Astrocyte (in vitro differentiated cells and primary cell): Measurements from ENCODE around the gene GLP1R. TPM values are rescaled to one million over a fixed set of nuclear protein-coding genes. Genes with fewer than 3 reads are reported as not detected.

Experiments used
- DNase-seq: peaks from one replicate; pipeline ENCODE4 v3.0.0-alpha.2; 2010; ENCODE audit warnings: low read depth
- FAIRE-seq: peaks from 2 replicates; lab custom pipeline; 2011; peaks lifted over from hg19 to GRCh38; lab: Jason Lieb, UNC
- H2AFZ ChIP-seq: 2 replicates; pipeline ENCODE4 v1.6.0; 2012; ENCODE audit warnings: low read depth, low read length, inconsistent platforms
- H3K27ac ChIP-seq: 2 replicates; pipeline ENCODE4 v1.5.1; 2011; ENCODE audit warnings: low read depth, low read length, inconsistent platforms
- H3K27me3 ChIP-seq: 2 replicates; pipeline ENCODE4 v1.6.0; 2011; ENCODE audit warnings: low read length, inconsistent platforms; ENCODE audit not compliant: insufficient read depth
- H3K36me3 ChIP-seq: 2 replicates; pipeline ENCODE4 v1.5.1; 2011; ENCODE audit warnings: low read length, inconsistent platforms; ENCODE audit not compliant: insufficient read depth
- H3K4me1 ChIP-seq: 2 replicates; pipeline ENCODE4 v1.5.1; 2011; ENCODE audit warnings: low read length, inconsistent platforms; ENCODE audit not compliant: insufficient read depth
- H3K4me2 ChIP-seq: 2 replicates; pipeline ENCODE4 v1.6.0; 2012; ENCODE audit warnings: low read length, inconsistent platforms
- H3K4me3 ChIP-seq: 2 replicates; pipeline ENCODE4 v1.5.1; 2011; ENCODE audit warnings: low read depth, mild to moderate bottlenecking, low read length, inconsistent platforms; ENCODE audit not compliant: insufficient read depth
- H3K79me2 ChIP-seq: 2 replicates; pipeline ENCODE4 v1.6.0; 2012; ENCODE audit warnings: mild to moderate bottlenecking, low read length, inconsistent platforms; ENCODE audit not compliant: insufficient read depth
- H3K9ac ChIP-seq: 2 replicates; pipeline ENCODE4 v1.6.0; 2012; ENCODE audit warnings: mild to moderate bottlenecking, low read length, inconsistent platforms
- H3K9me3 ChIP-seq: 2 replicates; pipeline ENCODE4 v1.5.1; 2012; ENCODE audit warnings: low read depth, mild to moderate bottlenecking, low read length, inconsistent platforms; ENCODE audit not compliant: insufficient read depth
- H4K20me1 ChIP-seq: 2 replicates; pipeline ENCODE4 v1.6.0; 2012; ENCODE audit warnings: low read length, inconsistent platforms; ENCODE audit not compliant: insufficient read depth
- H3K27ac Mint-ChIP-seq: one replicate; pipeline ENCODE4 v1.8.0; 2021; ENCODE audit warnings: mild to moderate bottlenecking, mixed read lengths; ENCODE audit not compliant: unreplicated experiment
- H3K27me3 Mint-ChIP-seq: one replicate; pipeline ENCODE4 v1.8.0; 2021; ENCODE audit warnings: low read depth, mixed read lengths; ENCODE audit not compliant: unreplicated experiment
- H3K36me3 Mint-ChIP-seq: one replicate; pipeline ENCODE4 v1.8.0; 2021; ENCODE audit warnings: low read depth, mixed read lengths; ENCODE audit not compliant: unreplicated experiment
- H3K4me1 Mint-ChIP-seq: one replicate; pipeline ENCODE4 v1.8.0; 2021; ENCODE audit warnings: low read depth, mixed read lengths; ENCODE audit not compliant: unreplicated experiment
- H3K4me3 Mint-ChIP-seq: one replicate; pipeline ENCODE4 v1.8.0; 2021; ENCODE audit warnings: mild to moderate bottlenecking, moderate library complexity, mixed read lengths; ENCODE audit not compliant: unreplicated experiment
- H3K9me3 Mint-ChIP-seq: one replicate; pipeline ENCODE4 v1.8.0; 2021; ENCODE audit warnings: mild to moderate bottlenecking, mixed read lengths; ENCODE audit not compliant: unreplicated experiment
- CTCF ChIP-seq: IDR thresholded peaks from 2 replicates; pipeline ENCODE4 v1.5.1; 2011; ENCODE audit warnings: low read depth, mild to moderate bottlenecking, inconsistent platforms, low read length, moderate library complexity; ENCODE audit not compliant: insufficient read depth
- EZH2 ChIP-seq: IDR thresholded peaks from 2 replicates; pipeline ENCODE4 v1.6.1; 2012; ENCODE audit warnings: mild to moderate bottlenecking, low read length, inconsistent platforms; ENCODE audit not compliant: insufficient read depth
- total RNA-seq: library from RNA; stranded (reverse); gene quantifications from 2 replicates; pipeline ENCODE4 v1.2.1, GENCODE V29; 2021

Gene GLP1R
- total RNA-seq, 1 donor from 2014 or later: not detected

DNA sequence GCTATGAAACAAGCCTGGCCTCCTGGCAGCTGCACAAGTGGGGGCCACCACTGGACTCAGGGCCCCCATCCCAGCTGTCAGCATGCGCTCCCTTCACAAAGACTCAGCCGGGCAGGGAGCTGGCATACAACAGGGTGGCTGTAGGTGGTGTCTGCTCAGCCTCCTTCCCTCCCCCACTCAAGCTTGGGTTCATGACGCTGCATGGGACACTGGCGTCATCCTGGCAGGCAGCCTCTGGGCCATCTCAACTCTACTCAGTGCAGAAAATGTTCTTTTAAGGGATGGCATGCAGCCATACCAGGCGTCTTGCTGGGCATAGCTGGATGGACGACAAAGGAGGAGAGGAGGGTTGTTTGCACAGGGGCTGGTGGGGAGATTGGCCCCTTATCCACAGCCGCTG, 35.9 kb downstream of the GLP1R start:
- H4K20me1 ChIP-seq: no peaks in the 10 kb centered on the region
- H3K4me3 Mint-ChIP-seq: no peak overlapping the region
- peaks cover 4% of the 10 kb centered on the region for H3K9me3 Mint-ChIP-seq
- no peak for DNase-seq
- no peak overlapping the region for H2AFZ ChIP-seq
- no peaks in the 10 kb centered on the region for H3K9me3 ChIP-seq
- no peaks in the 10 kb centered on the region for H3K36me3 ChIP-seq
- peaks cover 72% of the 10 kb centered on the region for H3K27me3 Mint-ChIP-seq
- no peak overlapping the region for H3K4me2 ChIP-seq
- H3K27ac ChIP-seq: no peak overlapping the region
- H3K79me2 ChIP-seq: no peaks in the 10 kb centered on the region
- H3K27ac Mint-ChIP-seq: no peak overlapping the region
- H3K4me3 ChIP-seq: no peak overlapping the region
- H3K36me3 Mint-ChIP-seq: no peaks in the 10 kb centered on the region
- H3K9ac ChIP-seq: no peak overlapping the region
- FAIRE-seq: no peak
- no peaks in the 10 kb centered on the region for H3K4me1 ChIP-seq
- no peaks in the 10 kb centered on the region for H3K4me1 Mint-ChIP-seq
- H3K27me3 ChIP-seq: no peaks in the 10 kb centered on the region
- TF ChIP-seq EZH2: no peak
- TF ChIP-seq CTCF: no peak

DNA sequence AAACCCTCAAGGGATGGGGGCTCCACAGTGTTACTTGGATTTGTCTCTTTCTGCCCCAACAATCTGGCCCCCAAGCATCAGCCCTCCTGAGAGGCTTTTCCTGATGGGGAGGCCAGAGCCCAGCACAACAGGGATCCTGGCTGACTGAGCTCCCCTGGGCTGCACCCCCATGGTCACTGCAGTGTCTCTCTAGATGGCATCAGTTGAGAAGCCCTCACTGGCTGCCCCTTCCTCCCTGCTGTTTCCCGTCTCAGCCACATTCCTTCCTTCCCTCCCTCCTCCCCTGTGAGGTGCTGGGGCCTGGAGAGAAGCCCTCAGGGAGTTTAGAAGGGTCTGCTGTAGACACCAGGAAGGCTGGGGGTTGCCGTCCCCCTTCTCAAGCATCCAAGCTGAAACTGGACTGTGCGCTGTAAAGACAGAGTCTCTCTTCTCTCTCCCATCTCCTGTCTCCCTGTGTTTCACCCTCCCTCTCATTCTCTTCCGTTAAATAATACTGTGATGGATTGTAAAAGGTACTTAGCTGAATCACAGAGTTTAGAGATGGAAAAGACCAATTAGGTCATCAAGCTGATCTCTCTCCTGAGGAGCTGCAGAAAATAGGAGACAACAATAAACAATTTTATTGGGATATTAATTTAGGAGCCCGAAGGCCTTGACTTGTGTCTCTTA, 36.7 kb downstream of the GLP1R start:
- Mint-ChIP-seq H3K4me3 (no peak overlapping the region), H3K27ac (no peak overlapping the region), H3K4me1 (no peaks in the 10 kb centered on the region), H3K9me3 (peaks cover 4% of the 10 kb centered on the region), H3K27me3 (peaks cover 70% of the 10 kb centered on the region), H3K36me3 (no peaks in the 10 kb centered on the region)
- no peaks in the 10 kb centered on the region for H3K36me3 ChIP-seq
- no peaks in the 10 kb centered on the region for H3K79me2 ChIP-seq
- FAIRE-seq (no peak), DNase-seq (no peak)
- TF ChIP-seq EZH2 (no peak), CTCF (no peak)
- no peak overlapping the region for H3K4me2 ChIP-seq
- no peaks in the 10 kb centered on the region for H4K20me1 ChIP-seq
- H3K9me3 ChIP-seq: no peaks in the 10 kb centered on the region
- no peaks in the 10 kb centered on the region for H3K4me1 ChIP-seq
- H3K27ac ChIP-seq: no peak overlapping the region
- no peaks in the 10 kb centered on the region for H3K27me3 ChIP-seq
- H3K9ac ChIP-seq: no peak overlapping the region
- H2AFZ ChIP-seq: no peak overlapping the region
- no peak overlapping the region for H3K4me3 ChIP-seq

- H3K4me1 ChIP-seq: no peaks in the 10 kb centered on the region
- DNase-seq (no peak), FAIRE-seq (no peak)
- no peak overlapping the region for H2AFZ ChIP-seq
- Mint-ChIP-seq H3K27ac (no peak overlapping the region), H3K4me3 (no peak overlapping the region), H3K9me3 (peaks cover 4% of the 10 kb centered on the region), H3K36me3 (no peaks in the 10 kb centered on the region), H3K4me1 (no peaks in the 10 kb centered on the region), H3K27me3 (peaks cover 67% of the 10 kb centered on the region)
- no peaks in the 10 kb centered on the region for H4K20me1 ChIP-seq
- no peak overlapping the region for H3K4me3 ChIP-seq
- H3K9ac ChIP-seq: no peak overlapping the region
- H3K9me3 ChIP-seq: no peaks in the 10 kb centered on the region
- no peak overlapping the region for H3K27ac ChIP-seq
- peaks cover 8% of the 10 kb centered on the region for H3K27me3 ChIP-seq
- no peak overlapping the region for H3K4me2 ChIP-seq
- H3K79me2 ChIP-seq: no peaks in the 10 kb centered on the region
- no peaks in the 10 kb centered on the region for H3K36me3 ChIP-seq
- TF ChIP-seq CTCF: no peak
Measured at GRCh38 chr6:39086294-39086693, 37.7 kb downstream of the GLP1R start.
